GM21529 (cell line): ENCODE measurements around the gene VAC14.

Experiments
- ATAC-seq: cut with Tn5 transposase; IDR thresholded peaks from one replicate; pipeline ENCODE4 v1.9.1; 2021; ENCODE audit not compliant: unreplicated experiment

The VAC14 gene

GRCh38 chr16:70786020-70786755, 14.8 kb downstream of the VAC14 start:
- no peak for ATAC-seq

- no peak for ATAC-seq
These were observed 16.0 kb downstream of the VAC14 start for GRCh38 chr16:70784692-70785555.

GRCh38 chr16:70782237-70782636, 18.7 kb downstream of the VAC14 start:
- no peak for ATAC-seq

- ATAC-seq, result no peak
These were observed 19.2 kb downstream of the VAC14 start for GRCh38 chr16:70781800-70782199.

GRCh38 chr16:70780546-70780945, 20.4 kb downstream of the VAC14 start:
- no peak for ATAC-seq

- no peak for ATAC-seq
These were observed 21.6 kb downstream of the VAC14 start for GRCh38 chr16:70779361-70779760.

- no peak for ATAC-seq
These were observed 22.1 kb downstream of the VAC14 start for GRCh38 chr16:70778901-70779309.

GRCh38 chr16:70777973-70778406, 23.0 kb downstream of the VAC14 start:
- ATAC-seq, result no peak

GRCh38 chr16:70777496-70777895, 23.5 kb downstream of the VAC14 start:
- no peak for ATAC-seq

- ATAC-seq, result no peak
These were observed 25.6 kb downstream of the VAC14 start for GRCh38 chr16:70775399-70775798.

- ATAC-seq, result no peak
These were observed 26.7 kb downstream of the VAC14 start for GRCh38 chr16:70774261-70774660.

- ATAC-seq, result no peak
These were observed 28.5 kb downstream of the VAC14 start for GRCh38 chr16:70772493-70772892.

- ATAC-seq, result no peak
These were observed 30.1 kb downstream of the VAC14 start for GRCh38 chr16:70770626-70771552.

GRCh38 chr16:70770291-70770625, 30.7 kb downstream of the VAC14 start:
- no peak for ATAC-seq

- ATAC-seq, result no peak
These were observed 31.2 kb downstream of the VAC14 start for GRCh38 chr16:70769761-70770160.

GRCh38 chr16:70769131-70769530, 31.8 kb downstream of the VAC14 start:
- no peak for ATAC-seq

GRCh38 chr16:70768203-70768580, 32.8 kb downstream of the VAC14 start:
- ATAC-seq, result no peak

- ATAC-seq, result no peak
These were observed 33.4 kb downstream of the VAC14 start for GRCh38 chr16:70767377-70768202.

- ATAC-seq, result no peak
These were observed 34.3 kb downstream of the VAC14 start for GRCh38 chr16:70766658-70767057.

GRCh38 chr16:70766176-70766575, 34.8 kb downstream of the VAC14 start:
- ATAC-seq, result no peak
